ENCODE data around the gene TGM4.
"Not testable (repeated sequence)": the region's sequence is repeated elsewhere in the genome, so short reads cannot be mapped to it uniquely, and the experiment has no call there.

Gene TGM4

DNA sequence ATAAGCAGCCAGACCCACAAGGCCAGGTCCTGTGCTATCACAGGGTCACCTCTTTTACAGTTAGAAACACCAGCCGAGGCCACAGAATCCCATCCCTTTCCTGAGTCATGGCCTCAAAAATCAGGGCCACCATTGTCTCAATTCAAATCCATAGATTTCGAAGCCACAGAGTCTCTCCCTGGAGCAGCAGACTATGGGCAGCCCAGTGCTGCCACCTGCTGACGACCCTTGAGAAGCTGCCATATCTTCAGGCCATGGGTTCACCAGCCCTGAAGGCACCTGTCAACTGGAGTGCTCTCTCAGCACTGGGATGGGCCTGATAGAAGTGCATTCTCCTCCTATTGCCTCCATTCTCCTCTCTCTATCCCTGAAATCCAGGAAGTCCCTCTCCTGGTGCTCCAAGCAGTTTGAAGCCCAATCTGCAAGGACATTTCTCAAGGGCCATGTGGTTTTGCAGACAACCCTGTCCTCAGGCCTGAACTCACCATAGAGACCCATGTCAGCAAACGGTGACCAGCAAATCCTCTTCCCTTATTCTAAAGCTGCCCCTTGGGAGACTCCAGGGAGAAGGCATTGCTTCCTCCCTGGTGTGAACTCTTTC lies 39.6 kb downstream of the TGM4 start:
- in situ Hi-C loops (cut with MboI; ENCODE audit: low sequenced_read_pairs), result no loop called here

- in situ Hi-C loops (cut with MboI; ENCODE audit: low sequenced_read_pairs), result no loop called here
These were observed 40.5 kb downstream of the TGM4 start for GRCh38 chr3:44914936-44915335.

DNA sequence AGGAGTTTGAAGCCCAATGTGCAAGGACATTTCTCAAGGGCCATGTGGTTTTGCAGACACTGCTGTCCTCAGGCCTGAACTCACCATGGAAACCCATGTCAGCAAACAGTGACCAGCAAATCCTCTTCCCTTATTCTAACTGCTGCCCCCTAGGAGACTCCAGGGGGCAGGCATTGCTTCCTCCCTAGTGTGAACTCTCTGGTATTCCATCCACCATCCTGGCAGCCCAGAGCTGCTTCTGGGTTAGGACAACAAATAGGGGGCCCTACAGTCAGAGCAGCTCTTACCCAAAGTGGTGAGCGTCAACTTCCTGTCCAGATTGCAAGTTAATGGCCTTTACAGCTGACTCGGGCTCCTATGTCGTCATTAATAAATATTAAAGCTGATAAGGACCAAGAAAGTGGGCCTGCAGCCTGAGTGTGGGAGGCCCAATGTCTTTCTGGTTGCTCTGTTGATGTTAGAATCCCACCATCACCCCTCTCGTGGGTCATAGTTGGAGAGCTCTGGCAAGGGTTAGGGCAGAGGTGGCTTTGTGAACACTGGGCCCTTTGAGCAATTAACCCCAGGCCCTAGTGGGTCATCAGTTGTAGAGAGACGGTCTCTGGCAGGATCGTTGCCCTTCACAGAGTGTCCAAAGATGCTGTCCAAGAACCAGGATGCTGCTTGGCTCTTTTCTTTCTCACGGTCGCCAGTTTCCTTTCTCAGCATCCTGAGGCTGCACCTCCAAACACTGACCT lies 41.5 kb downstream of the TGM4 start:
- in situ Hi-C loops (cut with MboI; ENCODE audit: low sequenced_read_pairs), result no loop called here

GRCh38 chr3:44918087-44918486 lies 43.7 kb downstream of the TGM4 start:
- in situ Hi-C loops (cut with MboI; ENCODE audit: low sequenced_read_pairs), result no loop called here

- in situ Hi-C loops (cut with MboI; ENCODE audit: low sequenced_read_pairs), result no loop called here
These were observed 44.2 kb downstream of the TGM4 start for GRCh38 chr3:44918581-44918980.

DNA sequence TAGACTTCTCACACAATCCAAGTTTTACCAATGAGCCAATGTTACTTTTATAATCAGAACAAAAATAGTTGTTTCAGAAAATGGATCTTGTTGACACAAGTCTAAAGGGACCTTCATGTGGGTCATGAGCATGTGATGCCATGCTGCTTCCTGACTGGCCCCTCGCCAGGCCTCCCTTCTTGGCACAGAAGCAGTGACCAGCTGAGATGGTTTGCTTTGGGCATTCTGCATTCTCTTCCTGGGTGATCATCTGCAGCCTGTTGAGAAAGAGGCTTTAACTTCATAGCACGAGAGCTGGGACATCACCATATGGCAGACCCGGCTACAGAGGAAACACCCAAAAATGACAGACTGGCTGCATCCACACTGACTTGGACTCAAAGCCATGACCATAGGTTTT lies 45.7 kb downstream of the TGM4 start:
- in situ Hi-C loops (cut with MboI; ENCODE audit: low sequenced_read_pairs), result no loop called here

- in situ Hi-C loops (cut with MboI; ENCODE audit: low sequenced_read_pairs), result no loop called here
These were observed 49.4 kb downstream of the TGM4 start for GRCh38 chr3:44923632-44924456.

DNA sequence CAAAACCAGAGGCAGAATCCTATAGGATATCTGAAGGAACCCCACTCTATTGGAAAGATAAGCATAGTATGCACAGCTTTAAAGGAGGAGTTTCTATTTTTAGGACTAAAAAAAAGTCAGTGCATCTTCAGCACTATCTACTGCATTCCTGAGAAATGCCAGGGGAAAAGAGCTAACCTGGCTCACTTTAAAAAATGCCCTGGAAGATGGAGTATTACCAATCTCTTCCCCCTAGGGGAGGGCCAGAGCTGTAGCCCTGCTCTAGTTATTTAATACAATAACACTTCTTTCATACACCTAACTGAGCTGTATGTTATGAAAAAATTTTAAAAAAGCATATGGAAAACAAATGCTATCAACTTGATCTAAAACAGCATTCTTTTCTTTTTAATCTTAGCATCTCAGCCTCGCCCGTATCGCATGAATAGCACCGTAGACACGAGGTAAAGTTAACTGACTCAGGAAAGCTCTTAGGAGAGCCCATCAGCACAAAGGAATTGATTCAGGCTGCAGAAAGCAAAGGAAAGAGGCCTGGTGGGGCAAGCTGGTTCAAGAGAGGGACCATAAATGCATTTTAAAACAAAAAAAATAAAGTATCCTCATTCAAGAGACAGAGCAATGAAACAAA lies 50.2 kb downstream of the TGM4 start:
- in situ Hi-C loops (cut with MboI; ENCODE audit: low sequenced_read_pairs), result no loop called here

DNA sequence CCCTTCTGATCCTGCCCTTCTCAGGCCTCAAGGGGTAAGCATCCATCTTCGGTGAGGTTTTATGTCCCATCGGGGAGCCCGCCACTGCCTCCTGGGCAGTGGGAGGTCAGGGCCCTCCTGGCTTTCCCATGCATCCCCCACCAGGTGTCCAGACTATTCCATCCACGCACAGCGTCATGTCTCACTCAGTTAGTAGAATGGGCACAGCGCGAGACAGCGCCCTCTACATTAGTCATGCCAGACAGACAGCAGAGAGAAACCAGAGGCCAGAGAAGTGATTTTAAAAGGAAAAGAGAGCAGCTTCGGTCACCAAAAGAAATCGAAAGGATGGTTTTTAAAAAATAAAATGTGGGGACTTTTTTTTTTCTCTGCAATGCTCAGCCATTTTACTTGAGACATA lies 51.8 kb downstream of the TGM4 start:
- in situ Hi-C loops (cut with MboI; ENCODE audit: low sequenced_read_pairs), result no loop called here

DNA sequence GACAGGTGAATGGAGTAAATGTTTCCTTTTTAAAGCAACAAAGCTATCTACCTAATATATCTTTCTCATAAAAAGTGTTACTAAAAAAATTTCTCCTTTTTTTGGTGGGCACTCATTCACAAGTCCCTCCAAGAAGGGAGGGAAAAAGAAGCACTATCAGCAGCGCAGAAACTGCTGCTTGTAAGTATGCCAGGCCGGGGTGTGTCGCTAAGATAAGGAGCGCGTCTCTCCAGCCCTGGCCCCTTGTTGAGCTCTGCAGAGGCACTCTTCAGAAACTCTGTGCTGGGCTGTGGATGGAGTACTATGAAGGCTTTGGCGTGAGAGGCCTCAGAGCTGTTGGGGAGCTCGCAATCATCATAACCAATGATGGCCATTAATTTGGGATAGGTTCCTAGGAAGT lies 52.5 kb downstream of the TGM4 start:
- in situ Hi-C loops (cut with MboI; ENCODE audit: low sequenced_read_pairs), result no loop called here

DNA sequence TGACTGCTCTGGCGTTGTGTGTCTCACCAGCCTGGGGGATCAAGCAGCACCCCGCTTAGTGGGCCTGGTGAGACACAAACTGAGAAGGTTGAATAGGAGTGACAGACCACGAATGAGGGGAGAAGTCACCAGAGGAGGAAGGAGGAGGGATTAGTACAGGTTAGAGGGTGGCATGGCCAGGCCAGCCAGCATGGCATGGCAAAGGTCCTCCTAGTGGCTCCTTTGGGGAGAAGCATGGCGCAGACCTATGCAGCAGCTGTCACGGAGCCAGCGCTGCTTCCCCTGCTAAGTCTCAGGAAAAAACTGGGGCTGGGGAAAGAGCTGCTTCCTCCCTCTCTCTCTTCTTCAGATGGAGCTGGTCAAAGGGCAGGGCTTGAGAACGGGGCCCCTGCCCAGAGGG lies 53.0 kb downstream of the TGM4 start:
- in situ Hi-C loops (cut with MboI; ENCODE audit: low sequenced_read_pairs), result no loop called here

DNA sequence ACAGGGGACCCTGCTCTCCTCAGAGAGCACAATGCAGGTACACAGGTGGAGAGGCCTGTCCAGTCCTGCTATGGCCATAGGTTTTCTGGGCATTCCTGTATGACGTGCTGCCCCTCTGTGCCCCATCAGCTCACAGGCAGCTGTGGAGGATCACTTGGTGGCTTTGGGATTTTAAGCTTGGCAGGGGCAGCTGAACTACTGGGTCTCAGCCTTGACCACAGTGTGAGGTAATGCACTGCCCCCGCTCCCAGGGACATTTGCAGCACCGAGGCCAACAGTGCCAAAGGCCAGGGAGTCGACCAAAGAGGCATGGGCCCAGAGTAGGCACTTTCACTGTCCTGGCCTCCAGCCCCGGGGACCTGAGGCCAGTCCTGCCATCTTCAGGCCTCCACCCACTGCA lies 55.4 kb downstream of the TGM4 start:
- in situ Hi-C loops (cut with MboI; ENCODE audit: low sequenced_read_pairs), result no loop called here

DNA sequence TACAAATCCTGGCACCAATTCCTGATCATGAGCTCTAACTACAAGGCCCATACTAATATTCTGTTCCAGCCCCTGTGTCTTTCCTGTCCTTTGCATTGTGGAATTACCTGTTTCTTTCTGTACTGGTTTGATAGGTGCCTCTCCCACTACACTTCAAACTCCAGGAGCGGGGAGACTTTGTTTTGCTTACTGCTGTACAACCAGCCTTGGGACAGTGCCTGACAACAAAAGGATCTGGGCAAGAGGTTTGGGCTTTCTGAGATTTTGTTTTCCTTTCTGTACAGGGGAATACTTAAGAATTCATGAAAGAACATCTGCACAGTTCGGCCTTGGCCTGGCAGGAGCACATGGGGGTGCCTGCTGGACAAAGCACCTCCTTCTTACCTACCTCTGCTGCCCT lies 56.5 kb downstream of the TGM4 start:
- in situ Hi-C loops (cut with MboI; ENCODE audit: low sequenced_read_pairs), result no loop called here

- in situ Hi-C loops (cut with MboI; ENCODE audit: low sequenced_read_pairs), result no loop called here
These were observed 57.4 kb downstream of the TGM4 start for GRCh38 chr3:44931791-44932190.

DNA sequence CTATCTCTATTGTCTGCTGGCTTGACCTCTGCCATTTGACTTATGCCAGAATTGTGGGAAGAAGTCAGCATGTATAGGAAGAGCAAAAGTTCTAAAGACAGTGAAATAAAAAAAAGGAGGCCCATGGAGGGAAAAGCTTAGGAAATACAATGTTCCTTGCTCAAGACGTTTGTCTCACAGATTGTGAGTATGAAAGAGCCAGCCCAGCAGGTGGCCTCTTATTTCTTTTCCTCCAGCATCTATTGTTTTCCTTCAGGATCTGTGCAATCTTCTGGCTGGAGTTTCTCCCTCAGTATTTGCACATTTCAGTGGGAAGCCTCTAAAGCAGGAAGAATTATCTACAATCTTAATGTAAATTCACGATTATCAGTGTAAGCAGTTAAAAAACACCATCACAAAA lies 57.9 kb downstream of the TGM4 start:
- in situ Hi-C loops (cut with MboI; ENCODE audit: low sequenced_read_pairs), result no loop called here

GRCh38 chr3:44932986-44933944 lies 58.9 kb downstream of the TGM4 start:
- in situ Hi-C loops (cut with MboI; ENCODE audit: low sequenced_read_pairs), result no loop called here

- in situ Hi-C loops (cut with MboI; ENCODE audit: low sequenced_read_pairs), result no loop called here
These were observed 65.2 kb downstream of the TGM4 start for GRCh38 chr3:44939581-44940036.

GRCh38 chr3:44942202-44942921 lies 68.0 kb downstream of the TGM4 start:
- in situ Hi-C loops (cut with MboI; ENCODE audit: low sequenced_read_pairs), result no loop called here

DNA sequence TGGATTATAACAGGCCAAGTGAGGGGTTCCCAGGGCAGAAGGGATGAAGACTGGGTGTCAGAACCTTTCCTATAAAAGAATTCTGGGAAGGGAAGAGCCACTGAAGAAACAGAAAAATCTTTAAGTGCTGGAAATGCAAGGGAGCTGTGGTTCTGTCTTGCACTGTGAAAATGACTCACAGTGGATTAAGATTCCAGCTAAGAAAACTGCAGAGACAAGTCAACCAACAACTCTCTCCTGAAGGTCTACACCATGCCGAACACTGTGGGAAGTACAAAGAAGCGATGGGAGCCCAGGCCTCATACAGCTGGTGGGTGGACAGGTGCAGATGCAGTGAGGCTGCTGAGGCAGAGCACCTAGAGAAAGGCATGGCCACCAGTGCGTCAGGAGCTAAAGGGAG lies 73.8 kb downstream of the TGM4 start:
- in situ Hi-C loops (cut with MboI; ENCODE audit: low sequenced_read_pairs), result no loop called here

DNA sequence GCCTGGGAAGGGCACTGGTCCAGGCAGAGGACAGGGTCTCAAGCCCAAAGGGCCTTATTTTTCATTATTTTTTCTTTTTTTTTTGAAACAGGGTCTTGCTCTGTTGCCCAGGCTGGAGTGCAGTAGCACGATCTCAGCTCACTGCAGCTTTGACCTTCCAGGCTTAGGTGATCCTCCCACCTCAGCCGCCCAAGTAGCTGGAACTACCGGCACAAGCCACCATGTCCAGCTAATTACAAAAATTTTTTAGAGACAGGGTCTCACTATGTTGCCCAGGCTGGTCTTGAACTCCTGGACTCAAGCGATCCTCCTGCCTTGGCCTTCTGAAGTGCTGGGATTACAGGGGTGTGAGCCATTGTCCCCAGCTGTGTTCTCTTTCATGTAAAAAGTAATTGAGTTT lies 75.4 kb downstream of the TGM4 start:
- in situ Hi-C loops (cut with MboI; ENCODE audit: low sequenced_read_pairs), result not testable (repeated sequence)
